ENCODE results near the gene IQGAP2.
"Not testable (repeated sequence)": the region's sequence is repeated elsewhere in the genome, so short reads cannot be mapped to it uniquely, and the experiment has no call there.

The IQGAP2 gene

GRCh38 chr5:76715486-76715735 is 312.3 kb downstream of the IQGAP2 start:
- no peak for DNase-seq (ENCODE audit: low read depth in 3 of 3)

GRCh38 chr5:76715736-76716455 is 312.8 kb downstream of the IQGAP2 start, which contains the start of gene F2R:
TSS of gene F2R (plus strand) at chr5:76716126. CDS start at chr5:76716308, 182 bp downstream.
- no peak for DNase-seq (ENCODE audit: low read depth in 3 of 3)

GRCh38 chr5:76716456-76717157 is 313.5 kb downstream of the IQGAP2 start:
- no peak for DNase-seq (ENCODE audit: low read depth in 3 of 3)

GRCh38 chr5:76717222-76718083 is 314.4 kb downstream of the IQGAP2 start:
- DNase-seq (ENCODE audit: low read depth in 3 of 3) = no peak

- no peak for DNase-seq (ENCODE audit: low read depth in 3 of 3)
These were observed 315.3 kb downstream of the IQGAP2 start for GRCh38 chr5:76718381-76718832.

- no peak for DNase-seq (ENCODE audit: low read depth in 3 of 3)
These were observed 315.8 kb downstream of the IQGAP2 start for GRCh38 chr5:76718880-76719279.

GRCh38 chr5:76720988-76721569 is 318.0 kb downstream of the IQGAP2 start:
- no peak for DNase-seq (ENCODE audit: low read depth in 3 of 3)

- no peak for DNase-seq (ENCODE audit: low read depth in 3 of 3)
These were observed 320.2 kb downstream of the IQGAP2 start for GRCh38 chr5:76723266-76723665.

GRCh38 chr5:76723906-76724305 is 320.8 kb downstream of the IQGAP2 start:
- DNase-seq (ENCODE audit: low read depth in 3 of 3) = no peak

GRCh38 chr5:76724871-76725270 is 321.8 kb downstream of the IQGAP2 start:
- DNase-seq (ENCODE audit: low read depth in 3 of 3) = no peak

- DNase-seq (ENCODE audit: low read depth in 3 of 3) = no peak
These were observed 325.9 kb downstream of the IQGAP2 start for GRCh38 chr5:76728965-76729364.

GRCh38 chr5:76729373-76730290 is 326.5 kb downstream of the IQGAP2 start:
- DNase-seq (ENCODE audit: low read depth in 3 of 3) = no peak

- no peak for DNase-seq (ENCODE audit: low read depth in 3 of 3)
These were observed 329.4 kb downstream of the IQGAP2 start for GRCh38 chr5:76732405-76733048.

- no peak for DNase-seq (ENCODE audit: low read depth in 3 of 3)
These were observed 329.9 kb downstream of the IQGAP2 start for GRCh38 chr5:76733049-76733417.

- DNase-seq (ENCODE audit: low read depth in 3 of 3) = no peak
These were observed 332.9 kb downstream of the IQGAP2 start for GRCh38 chr5:76735762-76736545.

GRCh38 chr5:76736679-76737556 is 333.8 kb downstream of the IQGAP2 start:
- no peak for DNase-seq (ENCODE audit: low read depth in 3 of 3)

- no peak for DNase-seq (ENCODE audit: low read depth in 3 of 3)
These were observed 334.8 kb downstream of the IQGAP2 start for GRCh38 chr5:76737846-76738245.

- not testable (repeated sequence) for DNase-seq (ENCODE audit: low read depth in 3 of 3)
These were observed 338.4 kb downstream of the IQGAP2 start for GRCh38 chr5:76741506-76741905.

GRCh38 chr5:76742583-76742982 is 339.5 kb downstream of the IQGAP2 start:
- no peak for DNase-seq (ENCODE audit: low read depth in 3 of 3)

All from stimulated activated CD4-positive, alpha-beta T cell treated with anti-CD3 and anti-CD28 coated beads, TNF-alpha, amount 100 ng/mL, for 24 hours (primary cell).